HepG2 (cell line): ENCODE measurements around the gene CNOT10. TPM values are rescaled to one million over a fixed set of nuclear protein-coding genes. Genes with fewer than 3 reads are reported as not detected.
A peak's percentile ranks its signal among the peaks of the same experiment; 100 is the strongest.

Experiments
- AKAP8 ChIP-seq: sonication (generic); formaldehyde crosslinking; IDR thresholded peaks from 2 replicates; pipeline ENCODE4 v1.5.1; 2020; ENCODE audit warnings: mild to moderate bottlenecking, missing genetic modification reagents
- KLF9 ChIP-seq: IDR thresholded peaks from 2 replicates; pipeline ENCODE4 v1.6.1; 2016; ENCODE audit warnings: low read depth
- MAF1 ChIP-seq: sonication (generic); formaldehyde crosslinking; IDR thresholded peaks from 2 replicates; pipeline ENCODE4 v1.5.0; 2020; ENCODE audit warnings: missing genetic modification reagents, borderline replicate concordance
- MEIS2 ChIP-seq: sonication (generic); formaldehyde crosslinking; IDR thresholded peaks from 2 replicates; pipeline ENCODE4 v1.9.0; 2021; ENCODE audit warnings: mild to moderate bottlenecking, missing genetic modification reagents
- POLR2G ChIP-seq: fragments of 200-400 bp; formaldehyde crosslinking; IDR thresholded peaks from 2 replicates; pipeline ENCODE4 v1.6.1; 2018; ENCODE audit warnings: mild to moderate bottlenecking, low read depth, low read length, moderate library complexity
- REL ChIP-seq: sonication (generic); formaldehyde crosslinking; conservative IDR thresholded peaks from 2 replicates; pipeline ENCODE4 v1.8.0; 2022; ENCODE audit warnings: mild to moderate bottlenecking, missing genetic modification reagents, moderate library complexity
- SAFB2 ChIP-seq: sonication (generic); formaldehyde crosslinking; IDR thresholded peaks from 2 replicates; pipeline ENCODE4 v1.5.1; 2020; ENCODE audit warnings: missing genetic modification reagents, low read depth, mild to moderate bottlenecking, borderline replicate concordance
- SMAD3 ChIP-seq: sonication (generic); formaldehyde crosslinking; IDR thresholded peaks from 2 replicates; pipeline ENCODE4 v1.4.0; 2020; ENCODE audit warnings: missing genetic modification reagents
- SMARCC2 ChIP-seq: fragments of 450-650 bp; IDR thresholded peaks from 2 replicates; pipeline ENCODE4 v1.6.1; 2017; ENCODE audit warnings: antibody characterized with exemption, mild to moderate bottlenecking
- SMARCE1 ChIP-seq: fragments of 450-650 bp; IDR thresholded peaks from 2 replicates; pipeline ENCODE4 v1.6.1; 2017; ENCODE audit warnings: borderline replicate concordance
- SP2 ChIP-seq: sonication (generic); formaldehyde crosslinking; IDR thresholded peaks from 2 replicates; pipeline ENCODE4 v1.5.1; 2020; ENCODE audit warnings: mild to moderate bottlenecking, missing genetic modification reagents
- STAG1 ChIP-seq: sonication (generic); formaldehyde crosslinking; IDR thresholded peaks from 2 replicates; pipeline ENCODE4 v1.4.0; 2020; ENCODE audit warnings: missing genetic modification reagents
- ZNF615 ChIP-seq: sonication (generic); formaldehyde crosslinking; IDR thresholded peaks from 2 replicates; pipeline ENCODE4 v1.5.0; 2020; ENCODE audit warnings: mild to moderate bottlenecking, missing genetic modification reagents, borderline replicate concordance
- ZNF761 ChIP-seq: sonication (generic); formaldehyde crosslinking; conservative IDR thresholded peaks from 2 replicates; pipeline ENCODE4 v1.4.0; 2020; ENCODE audit warnings: mild to moderate bottlenecking, missing genetic modification reagents
- polyA plus RNA-seq, 8 experiments: library from polyadenylated mRNA; depleted of rRNA in 3 of 8; stranded (reverse) in 7 of 8; unstranded in 1 of 8; fragments of >200 nt; fragmentation: Illumina TruSeq in 4 of 8; extraction: Trizol in 4 of 8; gene quantifications; 2 replicates each; pipeline versions ENCODE4 v1.2.1 to v1.2.3, GENCODE V29; 2011 to 2016; ENCODE audit warnings: low read depth in 4 of 8, missing spikeins in 1 of 8, mixed read lengths in 1 of 8; ENCODE audit not compliant: insufficient read depth in 1 of 8
- total RNA-seq, 5 experiments: library from RNA; depleted of rRNA; stranded (reverse); fragments of >200 nt; fragmentation: Illumina TruSeq; extraction: Trizol; gene quantifications; 2 replicates each; pipeline ENCODE4 v1.2.3, GENCODE V29; 2016; ENCODE audit warnings: low read depth in 1 of 5
- TF ChIP-seq, protein P1 (sequence below): IDR thresholded peaks from 2 replicates; pipeline ENCODE4 v1.6.1; 2016; ENCODE audit warnings: low read depth
- TF ChIP-seq, protein P2 (sequence below): sonication (generic); formaldehyde crosslinking; IDR thresholded peaks from 2 replicates; pipeline ENCODE4 v1.4.0; 2020; ENCODE audit warnings: missing genetic modification reagents
- TF ChIP-seq, protein P3 (sequence below): sonication (generic); formaldehyde crosslinking; IDR thresholded peaks from 2 replicates; pipeline ENCODE4 v1.4.0; 2020; ENCODE audit warnings: missing genetic modification reagents
- TF ChIP-seq, protein P4 (sequence below): sonication (generic); formaldehyde crosslinking; IDR thresholded peaks from 2 replicates; pipeline ENCODE4 v1.5.0; 2020; ENCODE audit warnings: mild to moderate bottlenecking, missing genetic modification reagents
- TF ChIP-seq, protein P5 (sequence below): sonication (generic); formaldehyde crosslinking; IDR thresholded peaks from 2 replicates; pipeline ENCODE4 v1.5.0; 2020; ENCODE audit warnings: missing genetic modification reagents

Gene CNOT10
- total and polyA plus RNA-seq, 2 of the 13 experiments (the other 11 are each of a cell fraction or from before 2014, with no cell fraction given): 21.2 to 34.1 TPM

DNA sequence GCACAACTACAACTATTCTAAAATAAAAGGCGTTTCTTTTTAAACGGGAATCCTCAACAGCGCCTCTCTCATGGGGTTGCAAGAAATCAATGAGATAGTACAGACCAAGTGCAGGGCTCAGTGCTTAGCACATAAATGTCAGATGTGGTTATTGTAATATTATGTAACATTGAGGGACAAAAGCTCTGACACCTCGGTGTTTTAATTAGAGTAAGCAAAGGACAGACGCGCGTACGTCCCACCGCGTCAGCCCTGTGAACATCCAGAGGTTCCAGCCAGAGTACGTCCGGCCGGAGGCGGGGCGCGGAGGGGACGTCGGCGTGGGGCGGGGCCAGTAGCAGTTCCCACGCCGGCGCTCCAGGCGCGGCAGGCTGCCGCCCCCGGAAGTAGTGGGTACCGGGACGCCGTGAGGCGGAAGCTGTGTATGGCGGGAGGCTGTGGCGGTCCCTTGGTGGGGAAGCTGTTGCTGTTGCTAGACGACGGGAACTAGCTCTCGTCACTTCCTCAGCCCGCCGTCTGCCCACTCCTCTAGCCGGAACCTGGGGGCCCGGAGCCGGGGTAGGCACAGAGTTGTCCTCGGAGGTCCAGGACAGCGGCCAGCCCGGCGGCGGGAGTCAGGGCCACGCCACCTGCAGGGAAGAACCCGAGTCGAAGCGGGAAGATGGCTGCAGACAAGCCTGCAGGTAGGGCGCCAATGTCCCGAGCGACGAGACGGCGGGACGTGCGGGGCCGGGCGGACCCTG lies at the start of gene CNOT10 (continued):
- TF ChIP-seq SAFB2 (CRISPR knock-in tag) (peak; percentile 64; the same call in 1 of the 2 replicates), MEIS2 (CRISPR knock-in tag) (peak; percentile 85), SP2 (CRISPR knock-in tag) (peak; percentile 69), MAF1 (CRISPR knock-in tag) (peak; percentile 80), STAG1 (peak; percentile 31; the same call in 1 of the 2 replicates), AKAP8 (CRISPR knock-in tag) (peak; percentile 68; the same call in 1 of the 2 replicates), ZNF761 (CRISPR knock-in tag) (0 out of 2 replicates have a peak, but pooled peaks have one; percentile 91), ZNF615 (CRISPR knock-in tag) (no peak), POLR2G (peak; percentile 86), KLF9 (CRISPR knock-in tag) (no peak), SMARCE1 (no peak), SMAD3 (CRISPR knock-in tag) (no peak; the same call in 1 of the 2 replicates), REL (CRISPR knock-in tag) (peak; percentile 81; the same call in 1 of the 2 replicates), SMARCC2 (no peak)
- TF ChIP-seq, protein P1, sequence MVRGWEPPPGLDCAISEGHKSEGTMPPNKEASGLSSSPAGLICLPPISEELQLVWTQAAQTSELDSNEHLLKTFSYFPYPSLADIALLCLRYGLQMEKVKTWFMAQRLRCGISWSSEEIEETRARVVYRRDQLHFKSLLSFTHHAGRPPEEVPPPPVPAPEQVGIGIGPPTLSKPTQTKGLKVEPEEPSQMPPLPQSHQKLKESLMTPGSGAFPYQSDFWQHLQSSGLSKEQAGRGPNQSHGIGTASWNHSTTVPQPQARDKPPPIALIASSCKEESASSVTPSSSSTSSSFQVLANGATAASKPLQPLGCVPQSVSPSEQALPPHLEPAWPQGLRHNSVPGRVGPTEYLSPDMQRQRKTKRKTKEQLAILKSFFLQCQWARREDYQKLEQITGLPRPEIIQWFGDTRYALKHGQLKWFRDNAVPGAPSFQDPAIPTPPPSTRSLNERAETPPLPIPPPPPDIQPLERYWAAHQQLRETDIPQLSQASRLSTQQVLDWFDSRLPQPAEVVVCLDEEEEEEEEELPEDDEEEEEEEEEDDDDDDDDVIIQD: 0 out of 2 replicates have a peak, but pooled peaks have one; percentile 32
- TF ChIP-seq, protein P2, sequence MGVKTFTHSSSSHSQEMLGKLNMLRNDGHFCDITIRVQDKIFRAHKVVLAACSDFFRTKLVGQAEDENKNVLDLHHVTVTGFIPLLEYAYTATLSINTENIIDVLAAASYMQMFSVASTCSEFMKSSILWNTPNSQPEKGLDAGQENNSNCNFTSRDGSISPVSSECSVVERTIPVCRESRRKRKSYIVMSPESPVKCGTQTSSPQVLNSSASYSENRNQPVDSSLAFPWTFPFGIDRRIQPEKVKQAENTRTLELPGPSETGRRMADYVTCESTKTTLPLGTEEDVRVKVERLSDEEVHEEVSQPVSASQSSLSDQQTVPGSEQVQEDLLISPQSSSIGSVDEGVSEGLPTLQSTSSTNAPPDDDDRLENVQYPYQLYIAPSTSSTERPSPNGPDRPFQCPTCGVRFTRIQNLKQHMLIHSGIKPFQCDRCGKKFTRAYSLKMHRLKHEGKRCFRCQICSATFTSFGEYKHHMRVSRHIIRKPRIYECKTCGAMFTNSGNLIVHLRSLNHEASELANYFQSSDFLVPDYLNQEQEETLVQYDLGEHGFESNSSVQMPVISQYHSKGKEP (CRISPR knock-in tag): no peak
- TF ChIP-seq, protein P3, sequence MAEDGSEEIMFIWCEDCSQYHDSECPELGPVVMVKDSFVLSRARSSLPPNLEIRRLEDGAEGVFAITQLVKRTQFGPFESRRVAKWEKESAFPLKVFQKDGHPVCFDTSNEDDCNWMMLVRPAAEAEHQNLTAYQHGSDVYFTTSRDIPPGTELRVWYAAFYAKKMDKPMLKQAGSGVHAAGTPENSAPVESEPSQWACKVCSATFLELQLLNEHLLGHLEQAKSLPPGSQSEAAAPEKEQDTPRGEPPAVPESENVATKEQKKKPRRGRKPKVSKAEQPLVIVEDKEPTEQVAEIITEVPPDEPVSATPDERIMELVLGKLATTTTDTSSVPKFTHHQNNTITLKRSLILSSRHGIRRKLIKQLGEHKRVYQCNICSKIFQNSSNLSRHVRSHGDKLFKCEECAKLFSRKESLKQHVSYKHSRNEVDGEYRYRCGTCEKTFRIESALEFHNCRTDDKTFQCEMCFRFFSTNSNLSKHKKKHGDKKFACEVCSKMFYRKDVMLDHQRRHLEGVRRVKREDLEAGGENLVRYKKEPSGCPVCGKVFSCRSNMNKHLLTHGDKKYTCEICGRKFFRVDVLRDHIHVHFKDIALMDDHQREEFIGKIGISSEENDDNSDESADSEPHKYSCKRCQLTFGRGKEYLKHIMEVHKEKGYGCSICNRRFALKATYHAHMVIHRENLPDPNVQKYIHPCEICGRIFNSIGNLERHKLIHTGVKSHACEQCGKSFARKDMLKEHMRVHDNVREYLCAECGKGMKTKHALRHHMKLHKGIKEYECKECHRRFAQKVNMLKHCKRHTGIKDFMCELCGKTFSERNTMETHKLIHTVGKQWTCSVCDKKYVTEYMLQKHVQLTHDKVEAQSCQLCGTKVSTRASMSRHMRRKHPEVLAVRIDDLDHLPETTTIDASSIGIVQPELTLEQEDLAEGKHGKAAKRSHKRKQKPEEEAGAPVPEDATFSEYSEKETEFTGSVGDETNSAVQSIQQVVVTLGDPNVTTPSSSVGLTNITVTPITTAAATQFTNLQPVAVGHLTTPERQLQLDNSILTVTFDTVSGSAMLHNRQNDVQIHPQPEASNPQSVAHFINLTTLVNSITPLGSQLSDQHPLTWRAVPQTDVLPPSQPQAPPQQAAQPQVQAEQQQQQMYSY (CRISPR knock-in tag): peak; percentile 60; the same call in 1 of the 2 replicates
- TF ChIP-seq, protein P4, sequence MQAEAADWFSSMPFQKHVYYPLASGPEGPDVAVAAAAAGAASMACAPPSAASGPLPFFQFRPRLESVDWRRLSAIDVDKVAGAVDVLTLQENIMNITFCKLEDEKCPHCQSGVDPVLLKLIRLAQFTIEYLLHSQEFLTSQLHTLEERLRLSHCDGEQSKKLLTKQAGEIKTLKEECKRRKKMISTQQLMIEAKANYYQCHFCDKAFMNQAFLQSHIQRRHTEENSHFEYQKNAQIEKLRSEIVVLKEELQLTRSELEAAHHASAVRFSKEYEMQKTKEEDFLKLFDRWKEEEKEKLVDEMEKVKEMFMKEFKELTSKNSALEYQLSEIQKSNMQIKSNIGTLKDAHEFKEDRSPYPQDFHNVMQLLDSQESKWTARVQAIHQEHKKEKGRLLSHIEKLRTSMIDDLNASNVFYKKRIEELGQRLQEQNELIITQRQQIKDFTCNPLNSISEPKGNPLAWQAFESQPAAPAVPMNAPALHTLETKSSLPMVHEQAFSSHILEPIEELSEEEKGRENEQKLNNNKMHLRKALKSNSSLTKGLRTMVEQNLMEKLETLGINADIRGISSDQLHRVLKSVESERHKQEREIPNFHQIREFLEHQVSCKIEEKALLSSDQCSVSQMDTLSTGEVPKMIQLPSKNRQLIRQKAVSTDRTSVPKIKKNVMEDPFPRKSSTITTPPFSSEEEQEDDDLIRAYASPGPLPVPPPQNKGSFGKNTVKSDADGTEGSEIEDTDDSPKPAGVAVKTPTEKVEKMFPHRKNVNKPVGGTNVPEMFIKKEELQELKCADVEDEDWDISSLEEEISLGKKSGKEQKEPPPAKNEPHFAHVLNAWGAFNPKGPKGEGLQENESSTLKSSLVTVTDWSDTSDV (CRISPR knock-in tag): peak; percentile 75; the same call in 1 of the 2 replicates
- TF ChIP-seq, protein P5, sequence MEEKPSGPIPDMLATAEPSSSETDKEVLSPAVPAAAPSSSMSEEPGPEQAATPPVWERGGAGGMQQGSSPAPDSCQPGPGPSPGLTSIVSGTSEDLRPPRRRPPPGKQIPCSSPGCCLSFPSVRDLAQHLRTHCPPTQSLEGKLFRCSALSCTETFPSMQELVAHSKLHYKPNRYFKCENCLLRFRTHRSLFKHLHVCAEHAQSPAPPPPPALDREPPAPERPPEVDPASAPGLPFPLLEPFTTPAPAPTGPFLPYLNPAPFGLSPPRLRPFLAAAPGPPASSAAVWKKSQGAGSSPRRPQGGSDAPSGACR (CRISPR knock-in tag): peak; percentile 76; the same call in 1 of the 2 replicates
